ENCODE measurements around the gene LRRK1.

DNA sequence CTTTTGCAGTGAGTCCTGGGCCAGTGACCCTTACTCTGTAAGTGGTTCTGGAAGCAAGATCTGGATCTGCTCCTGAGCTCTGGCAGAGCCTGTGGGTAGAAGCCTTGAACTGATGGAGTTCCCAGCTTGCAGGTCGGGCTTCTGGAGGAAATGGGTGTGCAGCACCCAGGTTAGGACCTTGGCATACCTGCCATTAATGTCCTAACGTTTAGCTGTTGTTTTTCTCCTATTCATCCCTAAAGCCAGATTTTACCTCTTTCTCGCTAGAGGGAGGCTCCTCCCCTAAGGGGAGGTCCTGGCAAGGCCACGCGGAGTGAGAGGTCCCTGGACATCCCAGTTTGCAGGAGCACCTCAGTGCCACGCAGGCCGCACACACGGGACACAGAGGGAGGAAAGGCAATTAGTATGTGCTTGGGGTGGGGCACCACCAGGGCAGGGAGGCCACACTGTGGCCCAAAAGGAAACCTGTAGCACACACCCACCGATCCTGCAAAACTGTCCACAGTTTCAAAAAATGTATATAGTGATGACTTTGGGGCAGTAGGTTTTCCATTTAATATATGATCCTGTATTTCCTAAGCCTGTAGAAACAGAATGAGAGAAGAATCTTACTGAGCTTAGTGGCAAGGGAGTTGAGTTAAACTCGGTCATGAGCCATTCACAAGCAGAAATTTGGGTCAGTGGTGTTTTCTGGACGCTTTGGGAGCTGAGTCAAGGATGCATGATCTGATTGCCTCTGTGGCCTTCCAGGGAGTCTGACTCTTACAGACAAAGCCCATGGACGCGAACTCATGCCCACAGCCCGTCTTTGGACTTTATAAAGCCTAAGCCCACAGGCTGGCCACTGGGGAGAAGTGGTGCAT lies 148.7 kb downstream of the LRRK1 start:
- TF ChIP-seq, protein P1, sequence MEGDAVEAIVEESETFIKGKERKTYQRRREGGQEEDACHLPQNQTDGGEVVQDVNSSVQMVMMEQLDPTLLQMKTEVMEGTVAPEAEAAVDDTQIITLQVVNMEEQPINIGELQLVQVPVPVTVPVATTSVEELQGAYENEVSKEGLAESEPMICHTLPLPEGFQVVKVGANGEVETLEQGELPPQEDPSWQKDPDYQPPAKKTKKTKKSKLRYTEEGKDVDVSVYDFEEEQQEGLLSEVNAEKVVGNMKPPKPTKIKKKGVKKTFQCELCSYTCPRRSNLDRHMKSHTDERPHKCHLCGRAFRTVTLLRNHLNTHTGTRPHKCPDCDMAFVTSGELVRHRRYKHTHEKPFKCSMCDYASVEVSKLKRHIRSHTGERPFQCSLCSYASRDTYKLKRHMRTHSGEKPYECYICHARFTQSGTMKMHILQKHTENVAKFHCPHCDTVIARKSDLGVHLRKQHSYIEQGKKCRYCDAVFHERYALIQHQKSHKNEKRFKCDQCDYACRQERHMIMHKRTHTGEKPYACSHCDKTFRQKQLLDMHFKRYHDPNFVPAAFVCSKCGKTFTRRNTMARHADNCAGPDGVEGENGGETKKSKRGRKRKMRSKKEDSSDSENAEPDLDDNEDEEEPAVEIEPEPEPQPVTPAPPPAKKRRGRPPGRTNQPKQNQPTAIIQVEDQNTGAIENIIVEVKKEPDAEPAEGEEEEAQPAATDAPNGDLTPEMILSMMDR (IDR thresholded peaks at IDR 0.05), result no peak
- no peak for TF ChIP-seq EZH2 (IDR thresholded peaks at IDR 0.05; ENCODE audit: borderline replicate concordance, insufficient read depth, low read depth, low read length, poor library complexity, severe bottlenecking)
